Measurements from ENCODE around the gene MPZL1.

- TF ChIP-seq, protein P1, sequence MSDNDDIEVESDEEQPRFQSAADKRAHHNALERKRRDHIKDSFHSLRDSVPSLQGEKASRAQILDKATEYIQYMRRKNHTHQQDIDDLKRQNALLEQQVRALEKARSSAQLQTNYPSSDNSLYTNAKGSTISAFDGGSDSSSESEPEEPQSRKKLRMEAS (IDR thresholded peaks at IDR 0.05), result no peak
- TF ChIP-seq, protein P2, sequence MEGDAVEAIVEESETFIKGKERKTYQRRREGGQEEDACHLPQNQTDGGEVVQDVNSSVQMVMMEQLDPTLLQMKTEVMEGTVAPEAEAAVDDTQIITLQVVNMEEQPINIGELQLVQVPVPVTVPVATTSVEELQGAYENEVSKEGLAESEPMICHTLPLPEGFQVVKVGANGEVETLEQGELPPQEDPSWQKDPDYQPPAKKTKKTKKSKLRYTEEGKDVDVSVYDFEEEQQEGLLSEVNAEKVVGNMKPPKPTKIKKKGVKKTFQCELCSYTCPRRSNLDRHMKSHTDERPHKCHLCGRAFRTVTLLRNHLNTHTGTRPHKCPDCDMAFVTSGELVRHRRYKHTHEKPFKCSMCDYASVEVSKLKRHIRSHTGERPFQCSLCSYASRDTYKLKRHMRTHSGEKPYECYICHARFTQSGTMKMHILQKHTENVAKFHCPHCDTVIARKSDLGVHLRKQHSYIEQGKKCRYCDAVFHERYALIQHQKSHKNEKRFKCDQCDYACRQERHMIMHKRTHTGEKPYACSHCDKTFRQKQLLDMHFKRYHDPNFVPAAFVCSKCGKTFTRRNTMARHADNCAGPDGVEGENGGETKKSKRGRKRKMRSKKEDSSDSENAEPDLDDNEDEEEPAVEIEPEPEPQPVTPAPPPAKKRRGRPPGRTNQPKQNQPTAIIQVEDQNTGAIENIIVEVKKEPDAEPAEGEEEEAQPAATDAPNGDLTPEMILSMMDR (IDR thresholded peaks at IDR 0.05; ENCODE audit: low read depth, low read length, missing input control), result no peak
- TF ChIP-seq TAF1 (conservative IDR thresholded peaks at IDR 0.05) (no peak), REST (IDR thresholded peaks at IDR 0.05) (no peak)
These were observed 114.4 kb downstream of the MPZL1 start for GRCh38 chr1:167836197-167836596.

Data from liver (tissue), 3 donors.